Endothelial cell of umbilical vein (primary cell): ENCODE results near the gene ATXN2. TPM values are rescaled to one million over a fixed set of nuclear protein-coding genes. Genes with fewer than 3 reads are reported as not detected.

Experiments used
- BruUV-seq: library from RNA; stranded (reverse); fragments of 400-500 nt; replicated peaks from 2 replicates; lab custom pipeline; 2021; lab: Mats Ljungman, UMichigan
- CTCF ChIA-PET: fragments of 300-600, 350-600 bp; sonication (Branson Sonifier 250); formaldehyde crosslinking; loops from one replicate; lab custom pipeline; 2021; ENCODE audit warnings: antibody characterized with exemption, inconsistent platforms; lab: Charles Lee
- POLR2A ChIA-PET: fragments of 300-600, 350-600 bp; sonication (Branson Sonifier 250); formaldehyde crosslinking; loops from one replicate; lab custom pipeline; 2021; ENCODE audit warnings: antibody characterized with exemption, inconsistent platforms; lab: Charles Lee
- DNase-seq: peaks from one replicate; pipeline ENCODE4 v3.0.0-alpha.2; 2011; ENCODE audit warnings: low read depth, low spot score
- FAIRE-seq: peaks from 2 replicates; lab custom pipeline; 2011; peaks lifted over from hg19 to GRCh38; lab: Jason Lieb, UNC
- H2AFZ ChIP-seq: 2 replicates; pipeline ENCODE4 v1.6.0; 2012; ENCODE audit warnings: low read depth, low read length, control low read depth, inconsistent platforms
- H3K27ac ChIP-seq: 2 replicates; pipeline ENCODE4 v1.5.1; 2011; ENCODE audit warnings: low read depth, mild to moderate bottlenecking, control low read depth, low read length, moderate library complexity; ENCODE audit not compliant: insufficient read depth
- H3K27me3 ChIP-seq, 2 experiments: 2 replicates each; pipeline versions ENCODE4 v1.6.0 to v1.6.1; 2011; ENCODE audit warnings: low read length in 2 of 2, mixed read lengths in 1 of 2; ENCODE audit not compliant: control insufficient read depth in 2 of 2, insufficient read depth in 2 of 2
- H3K36me3 ChIP-seq, 2 experiments: 2 replicates in 1 of 2; 3 replicates in 1 of 2; pipeline ENCODE4 v1.5.1; 2011; ENCODE audit warnings: low read length in 2 of 2, mild to moderate bottlenecking in 1 of 2, moderate library complexity in 1 of 2; ENCODE audit not compliant: control insufficient read depth in 2 of 2, insufficient read depth in 2 of 2; ENCODE audit errors: extremely low read depth in 1 of 2
- H3K4me1 ChIP-seq: 3 replicates; pipeline ENCODE4 v1.5.1; 2011; ENCODE audit warnings: mild to moderate bottlenecking, low read length; ENCODE audit not compliant: control insufficient read depth, insufficient read depth; ENCODE audit errors: extremely low read depth
- H3K4me2 ChIP-seq: 2 replicates; pipeline ENCODE4 v1.6.1; 2011; ENCODE audit warnings: low read length, control low read depth, mixed read lengths; ENCODE audit not compliant: insufficient read depth
- H3K4me3 ChIP-seq, 3 experiments: fragments of 200-600 bp in 1 of 3; sonication (generic), shearing (Covaris generic) in 1 of 3; replicated peaks in 1 of 3; 2 replicates each; pipeline ENCODE4 v1.5.1; 2011 to 2016; ENCODE audit warnings: control low read depth in 3 of 3, low read length in 3 of 3, mild to moderate bottlenecking in 2 of 3, inconsistent platforms in 1 of 3, low read depth in 1 of 3, moderate library complexity in 1 of 3; ENCODE audit not compliant: insufficient read depth in 1 of 3
- H3K79me2 ChIP-seq: 2 replicates; pipeline ENCODE4 v1.6.0; 2012; ENCODE audit warnings: low read length, inconsistent platforms; ENCODE audit not compliant: control insufficient read depth, insufficient read depth
- H3K9ac ChIP-seq: replicated peaks from 2 replicates; pipeline ENCODE3; 2011; ENCODE audit warnings: low read length, control low read depth; ENCODE audit not compliant: insufficient read depth; ENCODE audit errors: extremely low read depth
- H3K9me1 ChIP-seq: replicated peaks from 3 replicates; pipeline ENCODE4 v1.6.0; 2011; ENCODE audit warnings: mild to moderate bottlenecking, low read length; ENCODE audit not compliant: control insufficient read depth, insufficient read depth; ENCODE audit errors: extremely low read depth
- H3K9me3 ChIP-seq: replicated peaks from 2 replicates; pipeline ENCODE4 v1.5.1; 2012; ENCODE audit warnings: low read length, inconsistent platforms; ENCODE audit not compliant: control insufficient read depth, insufficient read depth
- H4K20me1 ChIP-seq: replicated peaks from 2 replicates; pipeline ENCODE3; 2011; ENCODE audit warnings: mild to moderate bottlenecking, low read length; ENCODE audit not compliant: control insufficient read depth, insufficient read depth; ENCODE audit errors: extremely low read depth
- CTCF ChIP-seq, 2 donors: IDR thresholded peaks; 1 replicate in 1 of 2; 2 replicates in 1 of 2; pipeline ENCODE4 v1.5.1; 2011; ENCODE audit warnings: low read length in 2 of 2, mild to moderate bottlenecking in 2 of 2, moderate library complexity in 2 of 2, control low read depth in 1 of 2, inconsistent platforms in 1 of 2, low read depth in 1 of 2; ENCODE audit not compliant: insufficient read depth in 1 of 2; ENCODE audit errors: extremely low read depth in 1 of 2
- EZH2 ChIP-seq: IDR thresholded peaks from 2 replicates; pipeline ENCODE4 v1.6.1; 2012; ENCODE audit warnings: borderline replicate concordance, low read depth, mild to moderate bottlenecking, moderate library complexity, low read length, inconsistent platforms; ENCODE audit not compliant: severe bottlenecking
- FOS ChIP-seq: IDR thresholded peaks from 2 replicates; pipeline ENCODE4 v1.6.1; 2011; ENCODE audit warnings: mild to moderate bottlenecking, low read length, moderate library complexity, borderline replicate concordance; ENCODE audit not compliant: insufficient read depth
- GATA2 ChIP-seq: IDR thresholded peaks from 2 replicates; pipeline ENCODE4 v1.7.0; 2011; ENCODE audit warnings: low read depth, mild to moderate bottlenecking, moderate library complexity, mixed read lengths, low read length; ENCODE audit not compliant: insufficient read length, insufficient read depth
- JUN ChIP-seq: IDR thresholded peaks from 2 replicates; pipeline ENCODE4 v1.6.1; 2011; ENCODE audit warnings: borderline replicate concordance, low read depth; ENCODE audit not compliant: insufficient read length, insufficient read depth
- MAX ChIP-seq: IDR thresholded peaks from 2 replicates; pipeline ENCODE4 v1.6.1; 2011; ENCODE audit not compliant: insufficient read depth, insufficient read length
- MYC ChIP-seq: IDR thresholded peaks from one replicate; pipeline ENCODE4 v1.6.1; 2011; ENCODE audit warnings: mild to moderate bottlenecking, low read depth, low read length
- POLR2A ChIP-seq: IDR thresholded peaks from 2 replicates; pipeline ENCODE4 v1.6.1; 2012; ENCODE audit warnings: low read depth, mild to moderate bottlenecking, control low read depth, low read length
- POLR2AphosphoS5 ChIP-seq: IDR thresholded peaks from 2 replicates; pipeline ENCODE4 v1.6.1; 2012; ENCODE audit warnings: low read depth, mild to moderate bottlenecking, control low read depth, low read length, moderate library complexity; ENCODE audit not compliant: insufficient read depth
- dilution Hi-C: fragments of 300-500 bp; cut with MboI; formaldehyde crosslinking; loops from one replicate; pipeline ENCODE4 v1.15.0; 2019; ENCODE audit warnings: low sequenced_read_pairs; ENCODE audit not compliant: extremely low pct_ligation_motif_present
- intact Hi-C: fragments of 100-400 bp; cut with micrococcal nuclease; formaldehyde crosslinking; loops from one replicate; pipeline ENCODE4 v1.10.0; 2022
- polyA plus RNA-seq, 4 experiments: library from polyadenylated mRNA; depleted of rRNA in 3 of 4; stranded (reverse) in 3 of 4; unstranded in 1 of 4; fragments of >200 nt; gene quantifications; 2 replicates each; pipeline versions ENCODE4 v1.2.1 to v1.2.3, GENCODE V29; 2011 to 2012; ENCODE audit warnings: missing spikeins in 1 of 4
- total RNA-seq: library from RNA; stranded (reverse); gene quantifications from 2 replicates; pipeline ENCODE4 v1.2.3, GENCODE V29; 2021

Gene ATXN2
- total and polyA plus RNA-seq, 2 donors (not counting 3 experiments of a cell fraction or from before 2014, with no cell fraction given): 58.9 to 86.7 TPM

- dilution Hi-C loops: no loop called here
- Histone ChIP-seq H3K27ac (no peak overlapping the region), H3K4me3 (no peak overlapping the region), H4K20me1 (peaks cover 3% of the 10 kb centered on the region), H2AFZ (no peak overlapping the region), H3K36me3 (peaks cover 15 to 38% of the 10 kb centered on the region in 2 experiments), H3K4me2 (no peak overlapping the region), H3K9me3 (no peaks in the 10 kb centered on the region), H3K79me2 (peaks cover 97% of the 10 kb centered on the region), H3K9ac (no peak overlapping the region), H3K27me3 (no peaks in the 10 kb centered on the region), H3K9me1 (no peaks in the 10 kb centered on the region), H3K4me1 (peaks cover 19% of the 10 kb centered on the region)
- TF ChIP-seq EZH2 (no peak), GATA2 (no peak), FOS (no peak), MYC (no peak), POLR2A (no peak), CTCF (IDR thresholded peaks at IDR 0.05; ENCODE audit: extremely low read depth in 1 of 2, insufficient read depth in 1 of 2, low read depth in 1 of 2, low read length in 2 of 2) (no peak), JUN (no peak), POLR2AphosphoS5 (no peak), MAX (no peak)
- ChIA-PET POLR2A (interaction anchor here (0.7 to 1.0 kb wide), 2 partner anchors 17 to 52 kb away, joined by 3 to 6 read pairs; no protein-coding TSS in a partner anchor), CTCF (interaction anchor here (1.6 kb wide), 1 partner anchor 31 kb away, joined by 11 read pairs; no protein-coding TSS in a partner anchor)
- DNase-seq (no peak), FAIRE-seq (no peak)
- no TSS peak for BruUV-seq
- intact Hi-C loops: no loop called here
Measured at GRCh38 chr12:111420494-111420893, 178.6 kb downstream of the ATXN2 start.
